Measurements from ENCODE around the gene FGD3.

FGD3 gene

GRCh38 chr9:93031629-93032430, 84.5 kb downstream of the FGD3 start:
- TF ChIP-seq CTCF (IDR thresholded peaks at IDR 0.05; ENCODE audit: borderline replicate concordance, insufficient read depth, low read depth, low read length): no peak
- H3K4me3 ChIP-seq (ENCODE audit: low read depth, low read length): no peak overlapping the region

- H3K4me3 ChIP-seq (ENCODE audit: low read depth, low read length): no peak overlapping the region
- no peak for TF ChIP-seq CTCF (IDR thresholded peaks at IDR 0.05; ENCODE audit: borderline replicate concordance, insufficient read depth, low read depth, low read length)
Observed at GRCh38 chr9:93032545-93032944, 85.2 kb downstream of the FGD3 start.

GRCh38 chr9:93033531-93033930, 86.2 kb downstream of the FGD3 start:
- no peak for TF ChIP-seq CTCF (IDR thresholded peaks at IDR 0.05; ENCODE audit: borderline replicate concordance, insufficient read depth, low read depth, low read length)
- no peak overlapping the region for H3K4me3 ChIP-seq (ENCODE audit: low read depth, low read length)

- H3K4me3 ChIP-seq (ENCODE audit: low read depth, low read length): no peak overlapping the region
- TF ChIP-seq CTCF (IDR thresholded peaks at IDR 0.05; ENCODE audit: borderline replicate concordance, insufficient read depth, low read depth, low read length): no peak
Observed at GRCh38 chr9:93035106-93035660, 87.9 kb downstream of the FGD3 start.

- no peak overlapping the region for H3K4me3 ChIP-seq (ENCODE audit: low read depth, low read length)
- no peak for TF ChIP-seq CTCF (IDR thresholded peaks at IDR 0.05; ENCODE audit: borderline replicate concordance, insufficient read depth, low read depth, low read length)
Observed at GRCh38 chr9:93035821-93036351, 88.6 kb downstream of the FGD3 start.

- TF ChIP-seq CTCF (IDR thresholded peaks at IDR 0.05; ENCODE audit: borderline replicate concordance, insufficient read depth, low read depth, low read length): no peak
- no peak overlapping the region for H3K4me3 ChIP-seq (ENCODE audit: low read depth, low read length)
Observed at GRCh38 chr9:93036887-93037475, 89.7 kb downstream of the FGD3 start.
